HG02571 (cell line): Measurements from ENCODE around the gene TMEM60.
"Not testable (repeated sequence)": the region's sequence is repeated elsewhere in the genome, so short reads cannot be mapped to it uniquely, and the experiment has no call there.

Experiments
- ATAC-seq: cut with Tn5 transposase; IDR thresholded peaks from one replicate; pipeline ENCODE4 v1.9.1; 2021; ENCODE audit warnings: mild to moderate bottlenecking, moderate library complexity; ENCODE audit not compliant: unreplicated experiment

The TMEM60 gene

GRCh38 chr7:77798394-77799077, at the start of gene TMEM60, which contains the start of gene PHTF2:
TMEM60 (minus strand) TSS chr7:77798434; CDS start chr7:77794373, 4,061 bp downstream.
PHTF2 (plus strand) TSS chr7:77798773.
- ATAC-seq = peak; percentile 91

GRCh38 chr7:77846317-77847092, 48.3 kb upstream of the TMEM60 start:
- no peak for ATAC-seq

GRCh38 chr7:77843194-77843593, 45.0 kb upstream of the TMEM60 start:
- no peak for ATAC-seq

GRCh38 chr7:77839919-77840318, 41.7 kb upstream of the TMEM60 start:
- no peak for ATAC-seq

- no peak for ATAC-seq
Measured at GRCh38 chr7:77838929-77839491, 40.8 kb upstream of the TMEM60 start.

- ATAC-seq = no peak
Measured at GRCh38 chr7:77837966-77838365, 39.7 kb upstream of the TMEM60 start.

- no peak for ATAC-seq
Measured at GRCh38 chr7:77837275-77837674, 39.0 kb upstream of the TMEM60 start.

GRCh38 chr7:77836425-77836824, 38.2 kb upstream of the TMEM60 start:
- not testable (repeated sequence) for ATAC-seq

GRCh38 chr7:77833136-77833535, 34.9 kb upstream of the TMEM60 start:
- ATAC-seq = no peak

- ATAC-seq = no peak
Measured at GRCh38 chr7:77831953-77832352, 33.7 kb upstream of the TMEM60 start.

GRCh38 chr7:77831481-77831880, 33.2 kb upstream of the TMEM60 start:
- ATAC-seq = no peak

GRCh38 chr7:77830649-77831355, 32.6 kb upstream of the TMEM60 start:
- no peak for ATAC-seq

GRCh38 chr7:77827999-77828398, 29.8 kb upstream of the TMEM60 start:
- ATAC-seq = no peak

GRCh38 chr7:77826300-77826699, 28.1 kb upstream of the TMEM60 start:
- ATAC-seq = no peak

- no peak for ATAC-seq
Measured at GRCh38 chr7:77825131-77825530, 26.9 kb upstream of the TMEM60 start.

- no peak for ATAC-seq
Measured at GRCh38 chr7:77824636-77825035, 26.4 kb upstream of the TMEM60 start.

GRCh38 chr7:77823787-77824186, 25.6 kb upstream of the TMEM60 start:
- ATAC-seq = no peak

- ATAC-seq = no peak
Measured at GRCh38 chr7:77822269-77822668, 24.0 kb upstream of the TMEM60 start.

- ATAC-seq = no peak
Measured at GRCh38 chr7:77820967-77821366, 22.7 kb upstream of the TMEM60 start.

- no peak for ATAC-seq
Measured at GRCh38 chr7:77819021-77819420, 20.8 kb upstream of the TMEM60 start.

GRCh38 chr7:77813180-77813579, 14.9 kb upstream of the TMEM60 start:
- ATAC-seq = no peak
